ENCODE results near the gene ACOT11. TPM values are rescaled to one million over a fixed set of nuclear protein-coding genes. Genes with fewer than 3 reads are reported as not detected.

ACOT11 gene
- polyA plus RNA-seq, 1 of the 3 experiments (the other 2 are of a cell fraction): 6.9 TPM

DNA sequence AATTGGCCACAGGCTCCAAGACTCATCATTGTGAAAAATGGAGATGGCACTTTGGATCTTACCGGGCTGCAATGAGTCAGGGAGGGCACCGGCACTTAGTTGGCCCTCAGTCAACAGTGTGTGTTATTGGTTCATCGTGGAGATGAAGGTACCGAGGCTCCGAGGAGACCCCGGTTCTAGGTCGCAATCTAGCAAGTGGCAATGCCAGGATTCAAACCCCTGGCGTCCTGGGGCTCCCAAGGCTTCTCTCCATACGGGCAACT is 49.0 kb upstream of the ACOT11 start:
- POLR2A ChIA-PET: interaction anchor here (1.0 to 1.5 kb wide), 3 partner anchors 9 to 216 kb away, joined by 3 to 9 read pairs (median 5); partner anchors contain the start of genes ACOT11 and TTC4
- H3K79me2 ChIP-seq (ENCODE audit: insufficient read depth): no peaks in the 10 kb centered on the region
- H3K36me3 ChIP-seq (replicated peaks in 1 of 2; ENCODE audit: control insufficient read depth in 1 of 2, insufficient read depth in 2 of 2, low read length in 1 of 2): no peaks in the 10 kb centered on the region
- no peak overlapping the region for H3K9ac ChIP-seq
- H3K9me3 ChIP-seq: no peaks in the 10 kb centered on the region
- no peaks in the 10 kb centered on the region for H3K27me3 ChIP-seq (ENCODE audit: insufficient read depth)
- no peaks in the 10 kb centered on the region for H3K9me2 ChIP-seq
- H2AFZ ChIP-seq (ENCODE audit: low read depth): peak overlapping the region; percentile 72; the same call in 1 of the 2 replicates
- DNase-seq: no peak
- no peak overlapping the region; a peak in 1 of 4 replicates for H3K27ac ChIP-seq (ENCODE audit: low read depth in 2 of 2, low read length in 1 of 2)
- H3F3A ChIP-seq (replicated peaks; ENCODE audit: insufficient read depth): no peaks in the 10 kb centered on the region
- CTCF ChIA-PET: interaction anchor here (0.6 to 3.2 kb wide), 23 partner anchors 9 to 637 kb away, joined by 3 to 28 read pairs (median 4); partner anchors contain the start of gene ACOT11
- peaks cover 0 to 20% of the 10 kb centered on the region in 2 experiments; a peak in 1 of 4 replicates for H3K4me1 ChIP-seq (ENCODE audit: control insufficient read depth in 1 of 2, insufficient read depth in 2 of 2, low read depth in 1 of 2, low read length in 1 of 2)
- H4K20me1 ChIP-seq (ENCODE audit: insufficient read depth): no peaks in the 10 kb centered on the region
- WGBS (ENCODE audit: low lambda C conversion rate): 6% methylated on average over 7 of the region's 9 CpGs
- TF ChIP-seq, protein P1, sequence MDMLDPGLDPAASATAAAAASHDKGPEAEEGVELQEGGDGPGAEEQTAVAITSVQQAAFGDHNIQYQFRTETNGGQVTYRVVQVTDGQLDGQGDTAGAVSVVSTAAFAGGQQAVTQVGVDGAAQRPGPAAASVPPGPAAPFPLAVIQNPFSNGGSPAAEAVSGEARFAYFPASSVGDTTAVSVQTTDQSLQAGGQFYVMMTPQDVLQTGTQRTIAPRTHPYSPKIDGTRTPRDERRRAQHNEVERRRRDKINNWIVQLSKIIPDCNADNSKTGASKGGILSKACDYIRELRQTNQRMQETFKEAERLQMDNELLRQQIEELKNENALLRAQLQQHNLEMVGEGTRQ (IDR thresholded peaks at IDR 0.05; ENCODE audit: borderline replicate concordance, low read depth, low read length): no peak
- no peak for TF ChIP-seq TAF1 (IDR thresholded peaks at IDR 0.05; ENCODE audit: borderline replicate concordance, low read depth, low read length)
- TF ChIP-seq GABPA (IDR thresholded peaks at IDR 0.05; ENCODE audit: low read depth): no peak
- TF ChIP-seq CTCF (IDR thresholded peaks at IDR 0.05): no peak
- no peak for TF ChIP-seq GATA2 (CRISPR knock-in tag; IDR thresholded peaks at IDR 0.05)
- no peak for TF ChIP-seq TCF12 (IDR thresholded peaks at IDR 0.05)
- no peak for TF ChIP-seq SMC3 (IDR thresholded peaks at IDR 0.05; ENCODE audit: low read depth, low read length)
- TF ChIP-seq MEF2A (IDR thresholded peaks at IDR 0.05; ENCODE audit: borderline replicate concordance, low read depth): no peak
- no peak for TF ChIP-seq JUND (IDR thresholded peaks at IDR 0.05)
- no peak for TF ChIP-seq NFIC (IDR thresholded peaks at IDR 0.05; ENCODE audit: borderline replicate concordance)
- TF ChIP-seq PBX3 (IDR thresholded peaks at IDR 0.05): no peak
- no peak for TF ChIP-seq EZH2phosphoT487 (IDR thresholded peaks at IDR 0.05; ENCODE audit: borderline replicate concordance, low read depth)
- H3K4me2 ChIP-seq: peak overlapping the region; percentile 70
- peak overlapping the region; percentile 37 to 42; a peak in 3 of 4 replicates for H3K4me3 ChIP-seq (ENCODE audit: low read depth in 2 of 2, low read length in 1 of 2)

GRCh38 chr1:54499360-54500106 is 48.5 kb upstream of the ACOT11 start:
- WGBS (ENCODE audit: low lambda C conversion rate): 26% methylated on average over 13 of the region's 50 CpGs
- H3K4me3 ChIP-seq (ENCODE audit: low read depth in 2 of 2, low read length in 1 of 2): peak overlapping the region; percentile 37 to 42; a peak in 3 of 4 replicates
- TF ChIP-seq TAF1 (IDR thresholded peaks at IDR 0.05; ENCODE audit: borderline replicate concordance, low read depth, low read length): 0 out of 2 replicates have a peak, but pooled peaks have one; percentile 16
- TF ChIP-seq RAD21 (IDR thresholded peaks at IDR 0.05; ENCODE audit: low read length): peak; percentile 48
- no peak for TF ChIP-seq ELF1 (IDR thresholded peaks at IDR 0.05)
- TF ChIP-seq, protein P2, sequence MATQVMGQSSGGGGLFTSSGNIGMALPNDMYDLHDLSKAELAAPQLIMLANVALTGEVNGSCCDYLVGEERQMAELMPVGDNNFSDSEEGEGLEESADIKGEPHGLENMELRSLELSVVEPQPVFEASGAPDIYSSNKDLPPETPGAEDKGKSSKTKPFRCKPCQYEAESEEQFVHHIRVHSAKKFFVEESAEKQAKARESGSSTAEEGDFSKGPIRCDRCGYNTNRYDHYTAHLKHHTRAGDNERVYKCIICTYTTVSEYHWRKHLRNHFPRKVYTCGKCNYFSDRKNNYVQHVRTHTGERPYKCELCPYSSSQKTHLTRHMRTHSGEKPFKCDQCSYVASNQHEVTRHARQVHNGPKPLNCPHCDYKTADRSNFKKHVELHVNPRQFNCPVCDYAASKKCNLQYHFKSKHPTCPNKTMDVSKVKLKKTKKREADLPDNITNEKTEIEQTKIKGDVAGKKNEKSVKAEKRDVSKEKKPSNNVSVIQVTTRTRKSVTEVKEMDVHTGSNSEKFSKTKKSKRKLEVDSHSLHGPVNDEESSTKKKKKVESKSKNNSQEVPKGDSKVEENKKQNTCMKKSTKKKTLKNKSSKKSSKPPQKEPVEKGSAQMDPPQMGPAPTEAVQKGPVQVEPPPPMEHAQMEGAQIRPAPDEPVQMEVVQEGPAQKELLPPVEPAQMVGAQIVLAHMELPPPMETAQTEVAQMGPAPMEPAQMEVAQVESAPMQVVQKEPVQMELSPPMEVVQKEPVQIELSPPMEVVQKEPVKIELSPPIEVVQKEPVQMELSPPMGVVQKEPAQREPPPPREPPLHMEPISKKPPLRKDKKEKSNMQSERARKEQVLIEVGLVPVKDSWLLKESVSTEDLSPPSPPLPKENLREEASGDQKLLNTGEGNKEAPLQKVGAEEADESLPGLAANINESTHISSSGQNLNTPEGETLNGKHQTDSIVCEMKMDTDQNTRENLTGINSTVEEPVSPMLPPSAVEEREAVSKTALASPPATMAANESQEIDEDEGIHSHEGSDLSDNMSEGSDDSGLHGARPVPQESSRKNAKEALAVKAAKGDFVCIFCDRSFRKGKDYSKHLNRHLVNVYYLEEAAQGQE (IDR thresholded peaks at IDR 0.05; ENCODE audit: low read depth, low read length): no peak
- TF ChIP-seq CTCF (IDR thresholded peaks at IDR 0.05): peak; percentile 44
- peak; percentile 40 for TF ChIP-seq SMC3 (IDR thresholded peaks at IDR 0.05; ENCODE audit: low read depth, low read length)
- H3K79me2 ChIP-seq (ENCODE audit: insufficient read depth): no peaks in the 10 kb centered on the region
- H4K20me1 ChIP-seq (ENCODE audit: insufficient read depth): no peaks in the 10 kb centered on the region
- H3K9me2 ChIP-seq: no peaks in the 10 kb centered on the region
- no peaks in the 10 kb centered on the region for H3F3A ChIP-seq (replicated peaks; ENCODE audit: insufficient read depth)
- CTCF ChIA-PET: interaction anchor here (0.5 to 3.2 kb wide), 27 partner anchors 8 to 638 kb away, joined by 3 to 28 read pairs (median 4); partner anchors contain the start of gene ACOT11
- peak overlapping the region; percentile 70 for H3K4me2 ChIP-seq
- no peaks in the 10 kb centered on the region for H3K9me3 ChIP-seq
- peak; percentile 84 for DNase-seq
- POLR2A ChIA-PET: interaction anchor here (1.0 to 1.5 kb wide), 4 partner anchors 9 to 481 kb away, joined by 3 to 9 read pairs (median 4); partner anchors contain the start of genes ACOT11 and TTC4
- H3K9ac ChIP-seq: no peak overlapping the region
- peak overlapping the region; percentile 72 for H2AFZ ChIP-seq (ENCODE audit: low read depth)
- peaks cover 0 to 20% of the 10 kb centered on the region in 2 experiments; a peak in 1 of 4 replicates for H3K4me1 ChIP-seq (ENCODE audit: control insufficient read depth in 1 of 2, insufficient read depth in 2 of 2, low read depth in 1 of 2, low read length in 1 of 2)
- H3K27ac ChIP-seq (ENCODE audit: low read depth in 2 of 2, low read length in 1 of 2): peak overlapping the region in 1 of 2 experiments; percentile 17; a peak in 1 of 4 replicates
- H3K36me3 ChIP-seq (replicated peaks in 1 of 2; ENCODE audit: control insufficient read depth in 1 of 2, insufficient read depth in 2 of 2, low read length in 1 of 2): no peaks in the 10 kb centered on the region
- no peaks in the 10 kb centered on the region for H3K27me3 ChIP-seq (ENCODE audit: insufficient read depth)
